Measurements from ENCODE around the gene ADAD2.

Gene ADAD2

GRCh38 chr16:84226026-84226425 is 35.1 kb downstream of the ADAD2 start:
- DNase-seq, result no peak

DNA sequence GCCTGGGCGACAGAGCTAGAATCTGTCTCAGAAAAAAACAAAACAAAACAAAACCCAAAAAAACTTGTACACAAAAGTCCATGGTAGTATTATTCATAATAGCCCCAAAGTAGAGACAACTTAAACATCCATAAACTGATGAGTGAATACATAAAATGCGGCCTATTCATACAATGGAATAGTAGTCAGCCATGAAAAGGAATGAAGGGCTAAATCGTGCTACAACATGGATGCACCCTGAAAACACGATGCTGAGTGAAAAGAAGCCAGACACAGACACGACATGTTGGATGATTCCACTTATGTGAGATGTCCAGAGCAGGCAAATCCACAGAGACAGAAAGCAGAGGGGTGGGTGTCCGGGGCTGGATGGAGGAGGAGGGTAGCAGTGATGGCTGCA is 36.6 kb downstream of the ADAD2 start:
- no peak for DNase-seq

GRCh38 chr16:84228256-84228838 is 37.4 kb downstream of the ADAD2 start:
- no peak for DNase-seq

- no peak for DNase-seq
Measured at GRCh38 chr16:84229471-84229870, 38.5 kb downstream of the ADAD2 start.

- no peak for DNase-seq
Measured at GRCh38 chr16:84232060-84232459, 41.1 kb downstream of the ADAD2 start.

- no peak for DNase-seq
Measured at GRCh38 chr16:84232969-84233368, 42.0 kb downstream of the ADAD2 start.

DNA sequence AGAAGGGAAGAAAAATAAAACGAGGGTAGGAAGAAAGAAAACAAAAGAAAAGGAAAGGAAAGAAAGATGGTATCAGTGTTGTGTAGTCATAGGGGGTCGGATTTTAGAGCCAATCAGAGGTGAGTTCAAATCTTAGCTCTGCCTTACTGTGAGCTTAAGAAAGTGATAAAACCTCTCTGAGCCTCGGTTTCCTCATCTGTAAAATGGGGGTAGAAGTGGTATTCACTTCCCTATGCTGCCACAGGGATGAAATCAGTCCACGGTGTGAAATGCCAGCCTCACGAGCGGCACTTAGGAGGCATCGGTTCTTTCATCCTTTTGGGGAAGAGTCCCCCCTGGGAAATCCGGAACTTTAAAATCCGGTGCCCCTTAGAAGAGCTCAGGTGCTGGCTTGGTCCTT is 42.8 kb downstream of the ADAD2 start:
- DNase-seq, result no peak

DNA sequence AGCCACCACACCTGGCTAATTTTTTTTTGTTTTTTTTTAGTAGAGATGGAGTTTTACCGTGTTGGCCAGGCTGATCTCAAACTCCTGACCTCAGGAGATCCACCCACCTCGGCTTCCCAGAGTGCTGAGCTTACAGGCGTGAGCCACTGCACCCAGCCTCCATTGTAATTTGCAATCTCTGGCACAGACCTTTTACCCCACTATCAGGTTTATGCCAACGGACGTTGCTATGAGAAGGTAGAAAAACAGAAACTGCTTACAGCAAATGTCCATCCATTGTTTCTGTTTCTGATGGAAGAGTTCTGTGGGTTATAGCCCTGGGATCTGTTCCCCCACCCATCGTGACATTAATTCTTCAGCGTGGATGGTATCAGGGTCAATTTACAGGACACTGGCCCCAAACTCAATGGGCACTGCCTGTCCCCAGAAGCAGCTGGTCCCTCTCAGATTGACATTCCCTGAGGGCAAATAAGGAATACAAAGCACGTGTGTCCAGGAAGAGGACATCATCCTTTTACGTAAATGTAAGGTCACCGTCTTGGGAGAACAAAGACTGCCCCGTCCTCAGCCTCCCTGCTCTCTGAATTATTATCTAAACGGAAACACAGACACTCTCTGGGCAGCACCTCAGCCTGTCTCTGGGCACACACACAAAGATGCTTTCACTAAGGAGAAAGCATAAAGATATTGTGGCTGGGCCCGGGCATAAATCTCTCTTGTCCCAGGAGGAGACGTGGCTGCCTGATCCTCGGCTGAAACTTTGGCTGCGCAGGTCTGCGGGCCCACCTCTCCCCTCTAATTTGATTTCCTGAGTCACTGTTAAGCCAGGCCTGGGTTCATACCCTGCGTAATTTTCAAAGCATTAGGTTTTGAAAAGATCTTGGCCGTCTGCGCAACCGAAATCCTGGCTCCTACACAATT is 43.6 kb downstream of the ADAD2 start:
- no peak for DNase-seq

DNA sequence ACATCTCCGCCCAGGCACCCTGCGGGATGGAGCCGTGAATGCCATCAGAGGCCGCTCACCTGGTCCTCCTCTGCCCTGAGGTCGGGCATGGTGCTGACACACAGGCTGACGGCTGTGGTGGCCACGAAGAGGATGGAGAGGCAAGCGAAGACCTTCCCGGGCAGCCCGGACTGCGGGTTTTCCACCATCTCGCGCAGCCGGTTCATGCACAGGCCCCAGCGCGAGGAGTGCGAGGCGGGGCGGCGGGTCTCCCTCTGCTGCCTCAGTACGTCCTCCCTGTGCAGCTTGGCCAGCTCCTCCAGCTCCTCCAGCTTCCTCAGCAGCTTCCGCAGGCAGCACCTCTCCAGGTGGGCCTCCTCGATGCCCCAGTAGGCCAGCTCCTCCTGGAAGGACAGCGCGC is 45.7 kb downstream of the ADAD2 start:
- no peak for DNase-seq

DNA sequence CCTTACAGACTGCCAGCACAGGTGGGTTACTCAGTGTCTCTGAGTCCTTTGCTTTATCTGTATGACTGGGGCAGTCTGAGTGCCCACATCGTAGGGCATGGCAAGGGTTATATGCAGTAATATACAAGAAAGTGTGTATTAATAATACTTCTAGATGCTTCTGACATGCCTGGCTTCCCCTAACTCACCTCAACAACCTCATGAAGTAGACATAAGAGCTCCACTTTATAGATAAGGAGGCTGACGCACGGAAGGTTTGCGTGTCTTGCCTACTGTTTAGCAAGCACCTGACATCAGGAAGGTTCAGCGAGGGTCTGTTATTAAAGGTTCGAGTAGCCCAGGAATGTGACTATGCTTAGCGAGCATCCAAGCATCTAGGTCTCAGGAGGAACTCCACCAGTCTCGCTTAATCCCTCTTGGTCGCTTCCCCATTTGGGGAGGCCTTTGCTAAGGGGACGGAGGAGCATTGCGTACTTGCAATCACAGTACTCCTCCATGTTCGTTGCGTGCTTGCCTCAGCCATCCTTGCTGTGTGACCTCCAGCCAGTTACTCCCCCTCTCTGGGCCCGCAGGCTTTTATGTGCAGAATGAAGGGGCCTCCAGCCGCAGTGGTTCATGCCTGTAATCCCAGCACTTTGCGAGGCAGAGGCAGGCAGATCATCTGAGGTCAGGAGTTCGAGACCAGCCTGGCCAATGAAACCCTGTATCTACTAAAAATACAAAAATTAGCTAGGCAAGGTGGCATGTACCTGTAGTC is 47.2 kb downstream of the ADAD2 start:
- no peak for DNase-seq

DNA sequence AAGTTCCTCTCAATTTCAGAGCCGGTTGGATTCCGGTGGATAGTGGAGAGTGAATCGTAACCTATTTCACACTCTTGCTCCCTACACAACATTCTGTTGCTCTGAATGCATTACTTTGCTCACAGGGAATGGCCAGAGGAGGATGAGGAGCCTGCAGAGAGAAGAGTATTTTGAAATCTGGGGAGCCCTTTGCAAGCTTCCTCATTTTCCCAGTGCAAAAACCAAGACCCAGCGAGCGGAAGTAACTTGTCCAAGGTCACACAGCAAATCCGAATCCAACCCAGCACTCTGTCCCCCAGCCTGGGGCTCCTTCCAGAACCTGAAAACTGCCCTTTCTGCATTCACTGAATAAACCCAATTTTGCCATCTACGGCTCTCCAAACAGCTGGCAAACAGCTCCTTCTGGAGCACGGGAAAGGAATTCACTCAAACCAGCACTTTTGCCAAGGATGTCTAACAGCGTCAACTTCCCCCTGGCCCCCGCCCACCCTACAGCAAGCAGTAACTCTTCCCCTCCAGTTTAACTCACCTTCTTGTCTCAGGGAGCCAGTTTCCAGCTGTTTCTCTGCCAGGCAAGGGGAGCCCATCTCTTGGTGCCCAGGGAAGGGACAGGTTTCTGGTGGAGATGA is 48.3 kb downstream of the ADAD2 start:
- no peak for DNase-seq

DNA sequence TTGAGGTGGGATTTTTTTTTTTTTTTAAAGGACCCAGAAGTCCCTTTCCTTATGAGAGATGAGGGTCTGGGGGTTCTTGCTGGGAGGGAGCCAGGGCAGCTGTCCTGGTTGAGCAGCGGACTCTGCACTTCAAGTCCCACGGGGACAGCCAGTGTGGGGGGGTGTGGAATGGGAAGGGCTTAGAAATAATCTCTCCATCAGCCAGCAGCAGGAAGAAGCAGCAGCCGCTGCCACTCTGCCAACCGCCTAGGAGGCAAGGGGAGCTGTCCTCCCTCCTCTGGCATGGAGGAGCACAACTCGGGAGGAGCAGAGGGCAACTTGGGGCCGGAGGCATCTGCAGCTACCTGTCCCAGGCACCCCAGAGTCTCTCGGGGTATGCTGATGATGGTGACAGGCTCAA is 49.0 kb downstream of the ADAD2 start, which contains the start of gene KCNG4:
Gene KCNG4, minus strand, starts transcription at position 104 of the 400 bp plus-strand sequence. CDS start 2,527 bp downstream, outside the sequence.
- DNase-seq, result no peak

DNA sequence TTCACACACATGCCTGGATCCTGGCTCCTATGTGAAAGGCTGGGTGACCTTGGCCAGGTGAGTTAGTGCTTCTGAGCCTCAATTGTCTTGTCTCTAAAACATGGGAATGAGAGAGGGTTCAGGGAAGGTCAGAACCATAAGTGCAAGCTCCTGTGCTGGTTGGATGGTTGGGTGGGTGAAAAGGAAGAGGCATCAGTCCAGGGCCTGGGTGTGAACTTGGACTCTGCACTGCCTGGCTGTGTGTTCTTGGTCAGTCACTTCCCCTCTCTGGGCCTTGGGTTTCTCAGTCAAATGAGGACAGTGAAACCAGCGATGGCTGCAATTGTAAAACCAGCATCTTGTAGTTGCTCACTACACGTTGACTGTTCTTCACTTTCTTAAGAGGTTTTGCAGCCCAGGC is 49.5 kb downstream of the ADAD2 start:
- DNase-seq, result no peak

- no peak for DNase-seq
Measured at GRCh38 chr16:84241778-84242177, 50.8 kb downstream of the ADAD2 start.

- DNase-seq, result no peak
Measured at GRCh38 chr16:84242839-84243238, 51.9 kb downstream of the ADAD2 start.

GRCh38 chr16:84243732-84244131 is 52.8 kb downstream of the ADAD2 start:
- no peak for DNase-seq

DNA sequence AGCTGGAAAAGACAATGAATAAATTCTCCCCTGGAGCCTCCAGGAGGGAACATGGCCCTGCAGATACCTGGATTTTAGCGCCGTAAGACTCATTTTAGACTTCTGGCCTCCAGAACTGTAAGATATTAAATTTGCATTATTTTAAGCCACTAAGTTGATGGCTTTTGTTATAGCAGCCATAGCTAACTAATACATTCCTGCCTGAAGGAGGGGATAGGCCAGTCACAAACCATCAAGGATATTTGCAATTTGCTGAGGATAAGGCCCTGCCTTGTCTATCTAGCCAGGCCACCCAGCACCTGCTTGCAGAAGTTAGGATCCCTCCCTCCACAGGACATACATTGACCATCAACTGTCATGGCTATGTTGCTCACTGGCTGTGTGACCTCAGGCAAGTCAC is 53.8 kb downstream of the ADAD2 start:
- DNase-seq, result no peak

GRCh38 chr16:84245956-84246678 is 55.2 kb downstream of the ADAD2 start:
- no peak for DNase-seq

GRCh38 chr16:84246679-84247077 is 55.7 kb downstream of the ADAD2 start:
- DNase-seq, result no peak
